ENCODE measurements around the gene OR2AE1. TPM values are rescaled to one million over a fixed set of nuclear protein-coding genes. Genes with fewer than 3 reads are reported as not detected.
"Not testable (repeated sequence)": the region's sequence is repeated elsewhere in the genome, so short reads cannot be mapped to it uniquely, and the experiment has no call there.

Gene OR2AE1
- polyA plus RNA-seq, 1 donor from 2014 or later = not detected

DNA sequence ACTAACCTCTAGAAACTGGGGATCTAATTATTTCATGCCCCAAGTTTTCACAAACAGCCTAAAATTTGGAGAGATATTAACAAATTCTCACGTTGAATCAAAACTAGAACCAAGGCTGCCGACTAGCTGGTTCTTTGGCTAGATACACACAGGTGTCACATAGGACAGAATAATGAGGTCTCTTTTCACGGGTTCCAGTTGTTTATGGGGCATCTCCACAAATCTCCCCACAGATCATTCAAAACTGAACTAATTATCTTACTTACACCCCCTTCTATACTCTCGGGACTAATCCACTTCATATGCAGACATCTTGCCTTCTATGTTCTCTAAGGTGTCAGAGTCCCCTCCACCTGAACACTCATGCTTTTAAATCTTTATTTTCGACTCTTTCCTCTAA, 16.4 kb upstream of the OR2AE1 start:
- H3K9me3 ChIP-seq (ENCODE audit: low read length) = no peaks in the 10 kb centered on the region
- H3K4me2 ChIP-seq (ENCODE audit: low read length) = no peak overlapping the region
- H3K9me2 ChIP-seq (ENCODE audit: insufficient read depth, low read length) = no peaks in the 10 kb centered on the region
- H3K27ac ChIP-seq (ENCODE audit: low read length) = no peak overlapping the region
- no peaks in the 10 kb centered on the region for H4K20me1 ChIP-seq (ENCODE audit: insufficient read depth)
- H3K79me2 ChIP-seq (replicated peaks; ENCODE audit: insufficient read depth, low read length) = no peaks in the 10 kb centered on the region
- no peak overlapping the region for H3K9ac ChIP-seq (ENCODE audit: low read length)
- no peak overlapping the region for H3K4me3 ChIP-seq (ENCODE audit: low read length)
- no peak for TF ChIP-seq RAD21 (conservative IDR thresholded peaks at IDR 0.05)
- TF ChIP-seq, protein P1, sequence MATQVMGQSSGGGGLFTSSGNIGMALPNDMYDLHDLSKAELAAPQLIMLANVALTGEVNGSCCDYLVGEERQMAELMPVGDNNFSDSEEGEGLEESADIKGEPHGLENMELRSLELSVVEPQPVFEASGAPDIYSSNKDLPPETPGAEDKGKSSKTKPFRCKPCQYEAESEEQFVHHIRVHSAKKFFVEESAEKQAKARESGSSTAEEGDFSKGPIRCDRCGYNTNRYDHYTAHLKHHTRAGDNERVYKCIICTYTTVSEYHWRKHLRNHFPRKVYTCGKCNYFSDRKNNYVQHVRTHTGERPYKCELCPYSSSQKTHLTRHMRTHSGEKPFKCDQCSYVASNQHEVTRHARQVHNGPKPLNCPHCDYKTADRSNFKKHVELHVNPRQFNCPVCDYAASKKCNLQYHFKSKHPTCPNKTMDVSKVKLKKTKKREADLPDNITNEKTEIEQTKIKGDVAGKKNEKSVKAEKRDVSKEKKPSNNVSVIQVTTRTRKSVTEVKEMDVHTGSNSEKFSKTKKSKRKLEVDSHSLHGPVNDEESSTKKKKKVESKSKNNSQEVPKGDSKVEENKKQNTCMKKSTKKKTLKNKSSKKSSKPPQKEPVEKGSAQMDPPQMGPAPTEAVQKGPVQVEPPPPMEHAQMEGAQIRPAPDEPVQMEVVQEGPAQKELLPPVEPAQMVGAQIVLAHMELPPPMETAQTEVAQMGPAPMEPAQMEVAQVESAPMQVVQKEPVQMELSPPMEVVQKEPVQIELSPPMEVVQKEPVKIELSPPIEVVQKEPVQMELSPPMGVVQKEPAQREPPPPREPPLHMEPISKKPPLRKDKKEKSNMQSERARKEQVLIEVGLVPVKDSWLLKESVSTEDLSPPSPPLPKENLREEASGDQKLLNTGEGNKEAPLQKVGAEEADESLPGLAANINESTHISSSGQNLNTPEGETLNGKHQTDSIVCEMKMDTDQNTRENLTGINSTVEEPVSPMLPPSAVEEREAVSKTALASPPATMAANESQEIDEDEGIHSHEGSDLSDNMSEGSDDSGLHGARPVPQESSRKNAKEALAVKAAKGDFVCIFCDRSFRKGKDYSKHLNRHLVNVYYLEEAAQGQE (IDR thresholded peaks at IDR 0.05; ENCODE audit: borderline replicate concordance) = no peak
- no peak for TF ChIP-seq TAF1 (IDR thresholded peaks at IDR 0.05; ENCODE audit: low read depth)
- no peak for TF ChIP-seq MXI1 (conservative IDR thresholded peaks at IDR 0.05; ENCODE audit: poor library complexity, severe bottlenecking)
- no peak for TF ChIP-seq EZH2 (IDR thresholded peaks at IDR 0.05; ENCODE audit: borderline replicate concordance, insufficient read depth, low read length, poor library complexity, severe bottlenecking)
- TF ChIP-seq EP300 (conservative IDR thresholded peaks at IDR 0.05; ENCODE audit: poor library complexity, severe bottlenecking) = no peak
- TF ChIP-seq SMC3 (conservative IDR thresholded peaks at IDR 0.05; ENCODE audit: poor library complexity) = no peak
- TF ChIP-seq, protein P2, sequence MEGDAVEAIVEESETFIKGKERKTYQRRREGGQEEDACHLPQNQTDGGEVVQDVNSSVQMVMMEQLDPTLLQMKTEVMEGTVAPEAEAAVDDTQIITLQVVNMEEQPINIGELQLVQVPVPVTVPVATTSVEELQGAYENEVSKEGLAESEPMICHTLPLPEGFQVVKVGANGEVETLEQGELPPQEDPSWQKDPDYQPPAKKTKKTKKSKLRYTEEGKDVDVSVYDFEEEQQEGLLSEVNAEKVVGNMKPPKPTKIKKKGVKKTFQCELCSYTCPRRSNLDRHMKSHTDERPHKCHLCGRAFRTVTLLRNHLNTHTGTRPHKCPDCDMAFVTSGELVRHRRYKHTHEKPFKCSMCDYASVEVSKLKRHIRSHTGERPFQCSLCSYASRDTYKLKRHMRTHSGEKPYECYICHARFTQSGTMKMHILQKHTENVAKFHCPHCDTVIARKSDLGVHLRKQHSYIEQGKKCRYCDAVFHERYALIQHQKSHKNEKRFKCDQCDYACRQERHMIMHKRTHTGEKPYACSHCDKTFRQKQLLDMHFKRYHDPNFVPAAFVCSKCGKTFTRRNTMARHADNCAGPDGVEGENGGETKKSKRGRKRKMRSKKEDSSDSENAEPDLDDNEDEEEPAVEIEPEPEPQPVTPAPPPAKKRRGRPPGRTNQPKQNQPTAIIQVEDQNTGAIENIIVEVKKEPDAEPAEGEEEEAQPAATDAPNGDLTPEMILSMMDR (IDR thresholded peaks at IDR 0.05; ENCODE audit: poor library complexity, severe bottlenecking) = no peak
- TF ChIP-seq POLR2AphosphoS5 (IDR thresholded peaks at IDR 0.05) = no peak
- no peak overlapping the region for H2AFZ ChIP-seq (ENCODE audit: low read depth, low read length)
- H3K27me3 ChIP-seq (ENCODE audit: insufficient read depth, low read depth, low read length) = no peaks in the 10 kb centered on the region
- H3K36me3 ChIP-seq (ENCODE audit: insufficient read depth, low read length) = no peaks in the 10 kb centered on the region
- no peaks in the 10 kb centered on the region for H3F3A ChIP-seq (ENCODE audit: insufficient read depth, low read length, poor library complexity, severe bottlenecking)

- H2AFZ ChIP-seq (ENCODE audit: low read depth, low read length); H3K36me3 ChIP-seq (ENCODE audit: insufficient read depth, low read length); H3K9me3 ChIP-seq (ENCODE audit: low read length); H3K27ac ChIP-seq (ENCODE audit: low read length); H3K9ac ChIP-seq (ENCODE audit: low read length); H3K4me2 ChIP-seq (ENCODE audit: low read length); H4K20me1 ChIP-seq (ENCODE audit: insufficient read depth); H3F3A ChIP-seq (ENCODE audit: insufficient read depth, low read length, poor library complexity, severe bottlenecking); H3K79me2 ChIP-seq (replicated peaks; ENCODE audit: insufficient read depth, low read length); H3K9me2 ChIP-seq (ENCODE audit: insufficient read depth, low read length); H3K4me3 ChIP-seq (ENCODE audit: low read length); H3K27me3 ChIP-seq (ENCODE audit: insufficient read depth, low read depth, low read length): not testable (repeated sequence)
Measured at GRCh38 chr7:99890348-99890747, 13.5 kb upstream of the OR2AE1 start.

- not testable (repeated sequence) for H2AFZ ChIP-seq (ENCODE audit: low read depth, low read length); H3K4me2 ChIP-seq (ENCODE audit: low read length); H3K27me3 ChIP-seq (ENCODE audit: insufficient read depth, low read depth, low read length); H3K9me3 ChIP-seq (ENCODE audit: low read length); H3K79me2 ChIP-seq (replicated peaks; ENCODE audit: insufficient read depth, low read length); H3K4me3 ChIP-seq (ENCODE audit: low read length); H4K20me1 ChIP-seq (ENCODE audit: insufficient read depth); H3K27ac ChIP-seq (ENCODE audit: low read length); H3F3A ChIP-seq (ENCODE audit: insufficient read depth, low read length, poor library complexity, severe bottlenecking); H3K9ac ChIP-seq (ENCODE audit: low read length); H3K36me3 ChIP-seq (ENCODE audit: insufficient read depth, low read length); H3K9me2 ChIP-seq (ENCODE audit: insufficient read depth, low read length)
Measured at GRCh38 chr7:99888366-99888765, 11.5 kb upstream of the OR2AE1 start.

Measured in neural cell (in vitro differentiated cells).